GM20000 (cell line): ENCODE measurements around the gene NXPH4.

ENCODE experiments used
- DNase-seq: peaks from one replicate; pipeline ENCODE4 v3.0.0; 2012; ENCODE audit warnings: low spot score
- TF ChIP-seq, protein P1 (sequence below): IDR thresholded peaks from 2 replicates; pipeline ENCODE4 v1.5.1; 2012; ENCODE audit warnings: mild to moderate bottlenecking, control low read depth; ENCODE audit errors: extremely low read depth, missing control alignments

NXPH4 gene

DNA sequence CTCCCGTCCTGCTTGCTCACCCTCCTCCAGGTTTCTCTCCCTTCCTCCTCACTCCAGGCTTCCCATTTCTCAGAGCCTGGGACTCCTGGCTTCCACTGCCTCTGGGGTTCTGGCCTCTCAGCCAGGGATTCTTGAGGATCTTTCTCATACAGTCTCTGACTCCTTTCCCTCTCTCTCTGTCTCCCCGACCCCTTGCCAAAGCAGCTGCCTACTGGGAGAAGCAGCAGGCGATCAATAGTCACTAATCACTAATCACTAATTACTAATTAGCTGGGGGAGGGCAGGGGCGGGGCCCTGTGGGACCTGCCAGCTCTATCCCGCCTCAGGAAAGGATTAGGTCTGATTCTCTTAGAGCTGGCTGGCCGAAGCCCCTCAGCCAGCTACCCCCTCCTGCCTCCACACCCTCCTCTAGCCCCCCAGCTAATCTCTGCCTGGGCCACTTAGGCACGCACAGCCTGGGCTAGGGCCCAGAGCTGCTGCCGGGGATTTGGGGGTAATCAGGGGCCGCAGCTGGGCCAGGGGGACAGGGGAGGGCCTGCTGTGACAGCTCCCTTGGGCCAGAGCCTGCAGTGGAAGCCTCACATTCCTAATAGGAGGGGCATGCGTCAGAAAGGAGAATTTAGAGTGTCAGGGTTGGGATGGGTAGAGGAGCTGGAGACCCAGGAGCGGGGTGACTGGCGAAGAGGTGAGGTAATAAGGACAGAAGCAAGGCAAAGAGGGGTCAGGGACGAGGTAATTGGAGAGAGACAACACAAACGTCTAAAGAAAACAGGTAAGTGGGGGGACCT lies 2.8 kb downstream of the NXPH4 start:
- DNase-seq = no peak
- TF ChIP-seq, protein P1, sequence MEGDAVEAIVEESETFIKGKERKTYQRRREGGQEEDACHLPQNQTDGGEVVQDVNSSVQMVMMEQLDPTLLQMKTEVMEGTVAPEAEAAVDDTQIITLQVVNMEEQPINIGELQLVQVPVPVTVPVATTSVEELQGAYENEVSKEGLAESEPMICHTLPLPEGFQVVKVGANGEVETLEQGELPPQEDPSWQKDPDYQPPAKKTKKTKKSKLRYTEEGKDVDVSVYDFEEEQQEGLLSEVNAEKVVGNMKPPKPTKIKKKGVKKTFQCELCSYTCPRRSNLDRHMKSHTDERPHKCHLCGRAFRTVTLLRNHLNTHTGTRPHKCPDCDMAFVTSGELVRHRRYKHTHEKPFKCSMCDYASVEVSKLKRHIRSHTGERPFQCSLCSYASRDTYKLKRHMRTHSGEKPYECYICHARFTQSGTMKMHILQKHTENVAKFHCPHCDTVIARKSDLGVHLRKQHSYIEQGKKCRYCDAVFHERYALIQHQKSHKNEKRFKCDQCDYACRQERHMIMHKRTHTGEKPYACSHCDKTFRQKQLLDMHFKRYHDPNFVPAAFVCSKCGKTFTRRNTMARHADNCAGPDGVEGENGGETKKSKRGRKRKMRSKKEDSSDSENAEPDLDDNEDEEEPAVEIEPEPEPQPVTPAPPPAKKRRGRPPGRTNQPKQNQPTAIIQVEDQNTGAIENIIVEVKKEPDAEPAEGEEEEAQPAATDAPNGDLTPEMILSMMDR = no peak

DNA sequence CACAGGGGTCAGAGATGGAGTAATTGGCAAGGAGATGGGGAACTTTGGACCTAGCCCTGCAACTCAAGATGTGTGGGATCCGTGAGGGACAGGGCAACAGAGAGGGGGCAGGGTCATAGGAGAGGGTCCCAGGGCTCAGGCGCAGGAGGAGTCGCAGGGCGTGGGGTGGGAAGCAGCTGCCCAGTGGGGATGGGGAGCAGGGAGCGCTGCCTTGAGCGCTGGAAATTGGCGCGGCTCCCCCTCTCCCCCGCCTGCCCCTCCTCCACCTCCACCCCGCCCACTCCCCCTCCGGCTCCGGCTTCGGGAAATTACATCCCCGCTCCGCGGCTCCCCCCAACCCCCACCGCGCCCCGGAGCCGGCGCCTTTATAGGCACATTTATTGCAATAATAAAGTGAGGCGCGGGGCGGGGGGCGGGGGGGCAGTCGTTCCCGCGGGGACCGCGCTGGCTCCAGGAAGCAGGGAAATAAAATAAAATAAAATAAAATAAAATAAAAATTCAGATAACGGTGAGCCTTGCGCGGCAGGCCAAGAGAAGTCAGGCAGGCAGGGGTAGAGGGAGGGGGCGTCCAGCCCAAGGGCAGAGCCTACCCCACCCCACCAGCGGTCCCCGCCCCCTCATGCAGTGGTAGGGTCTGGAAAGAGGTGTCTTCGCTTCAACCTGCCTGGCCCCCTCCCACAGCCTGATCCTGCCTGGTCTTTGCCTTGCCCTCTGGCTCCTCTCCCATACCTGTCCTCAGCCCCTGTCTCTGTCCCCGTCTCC lies 3.6 kb downstream of the NXPH4 start:
- TF ChIP-seq, protein P1 = no peak
- DNase-seq = no peak

DNA sequence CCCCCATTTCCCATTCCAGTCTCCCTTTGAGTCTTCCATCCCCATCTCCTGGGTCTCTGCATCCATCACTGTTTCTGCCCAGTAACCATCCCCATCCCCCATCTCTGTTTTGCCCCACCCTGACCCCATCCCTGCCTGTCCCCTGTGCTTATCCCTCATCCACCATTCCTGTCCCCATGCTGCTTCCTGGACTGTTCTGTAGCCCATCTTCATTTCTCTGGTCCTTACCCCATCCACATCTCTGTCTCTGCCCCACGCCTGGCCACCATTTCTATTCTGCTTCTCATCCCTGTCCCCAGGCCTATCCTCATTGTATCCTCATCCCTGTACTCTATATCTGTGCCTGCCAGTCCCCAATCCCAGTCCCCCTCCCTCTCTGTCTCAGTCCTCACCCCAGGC lies 4.2 kb downstream of the NXPH4 start:
- DNase-seq = no peak
- TF ChIP-seq, protein P1 = no peak

DNA sequence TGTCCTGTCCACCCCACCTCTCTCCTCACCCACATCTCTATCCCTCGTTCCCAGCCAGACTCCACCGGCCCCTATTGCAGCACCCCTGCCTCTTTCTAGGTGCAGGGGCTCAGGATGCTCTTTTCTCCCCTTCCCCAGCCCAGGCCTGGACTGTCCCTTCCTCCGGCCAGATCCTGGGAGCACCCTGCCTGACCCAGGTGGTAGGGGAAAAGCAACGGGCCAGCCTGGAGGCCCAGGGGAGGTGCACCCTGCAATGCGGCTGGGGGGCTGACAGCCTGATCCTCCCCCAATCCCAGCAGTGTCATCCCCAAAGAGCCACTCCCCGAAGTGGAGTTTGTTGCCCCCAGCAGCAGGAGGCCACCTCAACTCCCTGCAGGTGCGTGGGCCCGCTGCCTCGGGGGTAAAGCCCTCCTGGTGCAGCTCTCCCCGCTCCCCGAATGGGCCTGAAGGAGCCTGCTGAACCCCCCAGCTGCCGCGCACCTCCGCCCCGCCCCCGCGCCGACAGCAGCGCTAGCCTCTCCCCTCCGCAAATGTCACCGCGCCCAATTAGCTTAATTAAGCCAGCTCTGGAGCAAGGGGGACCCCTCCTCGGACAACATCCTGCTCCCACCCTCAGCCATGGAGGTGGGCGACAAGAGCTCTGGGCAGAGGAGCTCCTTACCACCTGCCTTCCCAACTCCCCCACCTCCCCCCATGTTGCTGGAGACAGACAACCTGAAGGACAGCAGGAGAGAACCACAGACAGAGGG lies 4.7 kb downstream of the NXPH4 start:
- TF ChIP-seq, protein P1 = no peak
- no peak for DNase-seq

DNA sequence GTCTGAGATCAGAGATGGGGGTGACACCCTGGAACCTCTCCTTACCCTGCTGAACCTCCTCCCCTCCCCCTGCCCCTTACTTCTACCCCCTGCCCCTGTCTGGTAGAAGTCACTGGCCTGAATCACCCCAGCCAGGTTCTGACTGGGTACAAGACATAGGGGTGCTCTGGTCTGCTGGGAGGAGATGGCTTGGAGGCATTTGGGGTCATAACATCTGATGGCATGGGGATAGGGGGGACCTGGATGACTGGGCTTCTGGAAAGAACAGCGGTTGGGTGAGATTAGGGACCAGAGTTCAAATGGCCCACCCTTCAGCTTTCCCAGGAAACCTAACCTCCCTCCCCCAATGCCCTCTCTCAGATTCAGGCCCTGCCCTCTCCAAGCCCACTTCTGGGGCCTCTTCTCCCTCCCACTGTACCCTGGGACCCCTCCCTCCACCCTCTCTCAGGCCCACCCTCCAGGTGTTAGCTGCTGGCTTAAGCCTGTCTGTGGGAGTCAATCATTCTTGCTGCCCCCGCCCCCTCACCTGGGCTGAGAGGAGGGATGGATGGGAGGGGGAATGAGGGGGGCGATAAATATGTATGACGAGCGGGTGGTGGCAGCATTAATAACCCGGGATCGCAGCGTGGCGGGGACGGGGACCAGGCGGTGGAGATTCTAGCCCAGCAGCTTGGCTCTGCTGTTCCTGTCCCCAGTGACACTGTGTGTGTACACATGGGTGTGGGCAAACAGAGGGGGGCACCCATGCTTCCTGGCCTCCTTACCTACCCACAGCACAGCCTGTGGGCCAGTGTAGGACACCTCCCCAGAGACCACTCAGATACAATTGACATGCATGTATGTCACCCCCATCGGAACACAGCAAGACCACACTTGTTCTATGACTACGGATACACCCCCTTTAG lies 5.9 kb downstream of the NXPH4 start:
- TF ChIP-seq, protein P1 = no peak
- DNase-seq = no peak

DNA sequence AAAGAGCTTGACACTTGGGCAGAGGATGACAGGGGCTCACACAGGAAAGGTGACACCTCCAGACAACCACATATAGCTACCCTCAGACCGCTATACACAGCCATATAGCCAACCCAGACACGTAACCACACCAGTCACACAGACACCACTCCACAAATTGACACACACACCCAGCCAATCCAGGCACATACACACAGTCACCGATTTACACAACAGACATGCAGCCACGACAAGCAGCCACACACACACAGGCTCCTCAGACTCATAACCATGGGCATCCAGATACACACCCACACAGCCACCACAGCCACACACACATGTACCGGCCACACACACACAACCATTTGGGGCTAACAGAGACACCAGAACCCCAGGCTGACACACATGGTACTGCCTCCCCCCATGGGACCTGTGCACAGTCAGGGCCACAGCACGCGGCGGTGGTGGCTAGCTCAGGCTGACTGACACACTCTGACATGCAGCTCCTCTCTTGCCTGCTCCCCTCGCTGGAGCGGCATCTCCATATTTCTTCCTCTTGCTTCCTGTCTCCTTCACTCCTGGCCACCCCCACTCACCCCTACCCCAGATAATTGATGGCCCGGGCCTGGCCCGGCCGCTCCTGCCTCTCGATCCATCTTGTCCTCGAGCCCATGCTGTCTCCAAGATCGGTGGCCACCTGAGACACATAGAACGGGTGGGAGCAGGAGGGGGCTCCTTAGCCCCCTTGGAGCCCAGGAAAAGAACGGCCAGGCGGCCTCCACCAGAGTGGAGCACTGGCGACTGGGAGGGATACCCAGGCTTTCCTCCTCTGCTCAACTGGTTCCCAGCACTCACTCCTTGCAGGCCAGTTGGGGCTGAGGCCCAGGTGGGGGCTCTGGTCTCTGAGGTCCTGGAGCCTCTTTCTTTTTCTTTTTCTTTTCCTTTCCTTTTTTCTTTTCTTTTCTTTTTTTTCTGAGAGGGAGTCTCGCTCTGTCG lies 6.9 kb downstream of the NXPH4 start:
- DNase-seq = no peak
- TF ChIP-seq, protein P1 = no peak
